HepG2 (cell line): ENCODE results near the gene NOTUM. TPM values are rescaled to one million over a fixed set of nuclear protein-coding genes. Genes with fewer than 3 reads are reported as not detected.

ENCODE experiments used
- ARID4A ChIP-seq: sonication (generic); formaldehyde crosslinking; IDR thresholded peaks from 2 replicates; pipeline ENCODE4 v1.5.0; 2020; ENCODE audit warnings: mild to moderate bottlenecking, missing genetic modification reagents, borderline replicate concordance
- HCFC1 ChIP-seq: fragments of 150-350 bp; IDR thresholded peaks from 2 replicates; pipeline ENCODE4 v1.6.1; 2014; ENCODE audit warnings: low read depth, low read length
- HMG20B ChIP-seq: conservative IDR thresholded peaks from 2 replicates; pipeline ENCODE4 v1.6.1; 2016; ENCODE audit warnings: missing genetic modification reagents, missing compliant biosample characterization
- HOXA3 ChIP-seq: sonication (generic); formaldehyde crosslinking; IDR thresholded peaks from 2 replicates; pipeline ENCODE4 v1.5.0; 2020; ENCODE audit warnings: missing genetic modification reagents
- NCOA2 ChIP-seq: sonication (generic); formaldehyde crosslinking; IDR thresholded peaks from 2 replicates; pipeline ENCODE4 v1.8.0; 2022; ENCODE audit warnings: inconsistent platforms
- PCBP1 ChIP-seq: fragments of 200-400 bp; formaldehyde crosslinking; IDR thresholded peaks from 2 replicates; pipeline ENCODE4 v1.6.1; 2017; ENCODE audit warnings: mild to moderate bottlenecking, low read depth, low read length, borderline replicate concordance
- RERE ChIP-seq: IDR thresholded peaks from 2 replicates; pipeline ENCODE4 v1.6.1; 2016; ENCODE audit warnings: low read depth, missing genetic modification reagents, missing compliant biosample characterization
- SMAD9 ChIP-seq: sonication (generic); formaldehyde crosslinking; IDR thresholded peaks from 2 replicates; pipeline ENCODE4 v1.5.1; 2020; ENCODE audit warnings: mild to moderate bottlenecking, missing genetic modification reagents
- SP4 ChIP-seq: sonication (generic); formaldehyde crosslinking; IDR thresholded peaks from 2 replicates; pipeline ENCODE4 v1.8.1; 2023; ENCODE audit warnings: mild to moderate bottlenecking, missing genetic modification reagents
- ZBTB43 ChIP-seq: sonication (generic); formaldehyde crosslinking; conservative IDR thresholded peaks from 2 replicates; pipeline ENCODE4 v1.4.0; 2020; ENCODE audit warnings: missing genetic modification reagents
- ZNF101 ChIP-seq: sonication (generic); formaldehyde crosslinking; IDR thresholded peaks from 2 replicates; pipeline ENCODE4 v1.4.0; 2020; ENCODE audit warnings: mild to moderate bottlenecking, low read depth, missing genetic modification reagents, borderline replicate concordance
- ZNF180 ChIP-seq: sonication (generic); formaldehyde crosslinking; IDR thresholded peaks from 2 replicates; pipeline ENCODE4 v1.4.0; 2020; ENCODE audit warnings: low read depth, missing genetic modification reagents, borderline replicate concordance
- ZNF263 ChIP-seq: sonication (generic); formaldehyde crosslinking; IDR thresholded peaks from 2 replicates; pipeline ENCODE4 v1.4.0; 2020; ENCODE audit warnings: missing genetic modification reagents
- ZNF292 ChIP-seq: sonication (generic); formaldehyde crosslinking; IDR thresholded peaks from 2 replicates; pipeline ENCODE4 v1.8.1; 2022; ENCODE audit warnings: mild to moderate bottlenecking, low read depth, missing genetic modification reagents, borderline replicate concordance
- ZNF597 ChIP-seq: sonication (generic); formaldehyde crosslinking; IDR thresholded peaks from 2 replicates; pipeline ENCODE4 v1.5.0; 2020; ENCODE audit warnings: missing genetic modification reagents
- polyA plus RNA-seq, 8 experiments: library from polyadenylated mRNA; depleted of rRNA in 3 of 8; stranded (reverse) in 7 of 8; unstranded in 1 of 8; fragments of >200 nt; fragmentation: Illumina TruSeq in 4 of 8; extraction: Trizol in 4 of 8; gene quantifications; 2 replicates each; pipeline versions ENCODE4 v1.2.1 to v1.2.3, GENCODE V29; 2011 to 2016; ENCODE audit warnings: low read depth in 4 of 8, missing spikeins in 1 of 8, mixed read lengths in 1 of 8; ENCODE audit not compliant: insufficient read depth in 1 of 8
- total RNA-seq, 5 experiments: library from RNA; depleted of rRNA; stranded (reverse); fragments of >200 nt; fragmentation: Illumina TruSeq; extraction: Trizol; gene quantifications; 2 replicates each; pipeline ENCODE4 v1.2.3, GENCODE V29; 2016; ENCODE audit warnings: low read depth in 1 of 5

NOTUM gene
- total and polyA plus RNA-seq, 2 of the 13 experiments (the other 11 are each of a cell fraction or from before 2014, with no cell fraction given) = 150 to 160 TPM

- no peak for TF ChIP-seq PCBP1
- TF ChIP-seq ZNF292 (CRISPR knock-in tag) = no peak; the same call in 1 of the 2 replicates
- TF ChIP-seq ARID4A (CRISPR knock-in tag) = peak; percentile 17; the same call in 1 of the 2 replicates
- TF ChIP-seq ZNF263 = peak; percentile 96
- peak; percentile 93 for TF ChIP-seq NCOA2
- TF ChIP-seq SP4 (CRISPR knock-in tag) = no peak
- no peak for TF ChIP-seq ZNF597 (CRISPR knock-in tag)
- no peak for TF ChIP-seq ZNF101
- TF ChIP-seq HCFC1 = no peak; the same call in 1 of the 2 replicates
- TF ChIP-seq HOXA3 = peak; percentile 62
- no peak for TF ChIP-seq RERE (CRISPR knock-in tag)
- TF ChIP-seq ZNF180 (CRISPR knock-in tag) = no peak
- peak; percentile 20; the same call in 1 of the 2 replicates for TF ChIP-seq SMAD9
- no peak for TF ChIP-seq HMG20B (CRISPR knock-in tag)
- 0 out of 2 replicates have a peak, but pooled peaks have one; percentile 12 for TF ChIP-seq ZBTB43 (CRISPR knock-in tag)
These were observed 33.8 kb upstream of the NOTUM start (continued) for GRCh38 chr17:81994593-81995462.
